ENCODE results near the gene ZSWIM5. TPM values are rescaled to one million over a fixed set of nuclear protein-coding genes. Genes with fewer than 3 reads are reported as not detected.

ZSWIM5 gene
- total RNA-seq, 1 experiment from 2014 or later, result 7.9 TPM

DNA sequence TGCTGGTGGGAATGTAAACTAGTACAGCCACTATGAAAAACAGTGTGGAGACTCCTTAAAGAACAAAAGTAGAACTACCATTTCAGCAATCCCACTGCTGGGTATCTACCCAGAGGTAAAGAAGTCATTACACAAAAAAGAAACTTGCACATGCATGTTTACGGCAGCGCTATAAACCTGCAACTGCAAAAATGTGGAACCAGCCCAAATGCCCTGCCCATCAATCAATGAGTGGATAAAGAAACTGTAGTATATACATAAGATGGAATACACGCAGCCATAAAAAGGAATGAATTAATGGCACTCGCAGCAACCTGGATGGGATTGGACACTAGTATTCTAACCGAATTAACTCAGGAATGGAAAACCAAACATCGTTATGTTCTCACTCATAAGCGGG, 51.0 kb downstream of the ZSWIM5 start:
- ATAC-seq (no peak), DNase-seq (ENCODE audit: low read depth, low spot score) (no peak)
- ChIA-PET CTCF (no interaction called here), POLR2A (no interaction called here)
- Histone ChIP-seq H3K27me3 (ENCODE audit: control insufficient read depth, insufficient read depth, low read length) (no peaks in the 10 kb centered on the region), H3K4me3 (ENCODE audit: low read depth in 2 of 2, low read length in 2 of 2) (no peak overlapping the region), H3K9me3 (ENCODE audit: control insufficient read depth, insufficient read depth, low read depth, low read length) (no peaks in the 10 kb centered on the region), H3K27ac (ENCODE audit: low read length) (no peak overlapping the region), H3K4me1 (ENCODE audit: control insufficient read depth, insufficient read depth, low read length) (no peaks in the 10 kb centered on the region), H3K36me3 (ENCODE audit: control insufficient read depth, insufficient read depth, low read length) (no peaks in the 10 kb centered on the region)
- in situ Hi-C loops (cut with HindIII; ENCODE audit: low pct_unique_long_range_greater_than_20kb, low sequenced_read_pairs) (no loop called here), intact Hi-C loops (cut with micrococcal nuclease; ENCODE audit: unreplicated experiment) (no loop called here)
- TF ChIP-seq, protein P1, sequence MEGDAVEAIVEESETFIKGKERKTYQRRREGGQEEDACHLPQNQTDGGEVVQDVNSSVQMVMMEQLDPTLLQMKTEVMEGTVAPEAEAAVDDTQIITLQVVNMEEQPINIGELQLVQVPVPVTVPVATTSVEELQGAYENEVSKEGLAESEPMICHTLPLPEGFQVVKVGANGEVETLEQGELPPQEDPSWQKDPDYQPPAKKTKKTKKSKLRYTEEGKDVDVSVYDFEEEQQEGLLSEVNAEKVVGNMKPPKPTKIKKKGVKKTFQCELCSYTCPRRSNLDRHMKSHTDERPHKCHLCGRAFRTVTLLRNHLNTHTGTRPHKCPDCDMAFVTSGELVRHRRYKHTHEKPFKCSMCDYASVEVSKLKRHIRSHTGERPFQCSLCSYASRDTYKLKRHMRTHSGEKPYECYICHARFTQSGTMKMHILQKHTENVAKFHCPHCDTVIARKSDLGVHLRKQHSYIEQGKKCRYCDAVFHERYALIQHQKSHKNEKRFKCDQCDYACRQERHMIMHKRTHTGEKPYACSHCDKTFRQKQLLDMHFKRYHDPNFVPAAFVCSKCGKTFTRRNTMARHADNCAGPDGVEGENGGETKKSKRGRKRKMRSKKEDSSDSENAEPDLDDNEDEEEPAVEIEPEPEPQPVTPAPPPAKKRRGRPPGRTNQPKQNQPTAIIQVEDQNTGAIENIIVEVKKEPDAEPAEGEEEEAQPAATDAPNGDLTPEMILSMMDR (IDR thresholded peaks at IDR 0.05), result no peak
- TF ChIP-seq, protein P2, sequence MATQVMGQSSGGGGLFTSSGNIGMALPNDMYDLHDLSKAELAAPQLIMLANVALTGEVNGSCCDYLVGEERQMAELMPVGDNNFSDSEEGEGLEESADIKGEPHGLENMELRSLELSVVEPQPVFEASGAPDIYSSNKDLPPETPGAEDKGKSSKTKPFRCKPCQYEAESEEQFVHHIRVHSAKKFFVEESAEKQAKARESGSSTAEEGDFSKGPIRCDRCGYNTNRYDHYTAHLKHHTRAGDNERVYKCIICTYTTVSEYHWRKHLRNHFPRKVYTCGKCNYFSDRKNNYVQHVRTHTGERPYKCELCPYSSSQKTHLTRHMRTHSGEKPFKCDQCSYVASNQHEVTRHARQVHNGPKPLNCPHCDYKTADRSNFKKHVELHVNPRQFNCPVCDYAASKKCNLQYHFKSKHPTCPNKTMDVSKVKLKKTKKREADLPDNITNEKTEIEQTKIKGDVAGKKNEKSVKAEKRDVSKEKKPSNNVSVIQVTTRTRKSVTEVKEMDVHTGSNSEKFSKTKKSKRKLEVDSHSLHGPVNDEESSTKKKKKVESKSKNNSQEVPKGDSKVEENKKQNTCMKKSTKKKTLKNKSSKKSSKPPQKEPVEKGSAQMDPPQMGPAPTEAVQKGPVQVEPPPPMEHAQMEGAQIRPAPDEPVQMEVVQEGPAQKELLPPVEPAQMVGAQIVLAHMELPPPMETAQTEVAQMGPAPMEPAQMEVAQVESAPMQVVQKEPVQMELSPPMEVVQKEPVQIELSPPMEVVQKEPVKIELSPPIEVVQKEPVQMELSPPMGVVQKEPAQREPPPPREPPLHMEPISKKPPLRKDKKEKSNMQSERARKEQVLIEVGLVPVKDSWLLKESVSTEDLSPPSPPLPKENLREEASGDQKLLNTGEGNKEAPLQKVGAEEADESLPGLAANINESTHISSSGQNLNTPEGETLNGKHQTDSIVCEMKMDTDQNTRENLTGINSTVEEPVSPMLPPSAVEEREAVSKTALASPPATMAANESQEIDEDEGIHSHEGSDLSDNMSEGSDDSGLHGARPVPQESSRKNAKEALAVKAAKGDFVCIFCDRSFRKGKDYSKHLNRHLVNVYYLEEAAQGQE (IDR thresholded peaks at IDR 0.05; ENCODE audit: insufficient read depth in 1 of 2, low read depth in 2 of 2, low read length in 1 of 2), result no peak
- TF ChIP-seq TCF7L2 (IDR thresholded peaks at IDR 0.05; ENCODE audit: low read depth, low read length) (no peak), POLR2AphosphoS5 (IDR thresholded peaks at IDR 0.05; ENCODE audit: low read depth, low read length) (no peak), SIN3A (IDR thresholded peaks at IDR 0.05; ENCODE audit: borderline replicate concordance, insufficient read depth, low read depth, low read length) (no peak)
- no TSS peak for BruUV-seq (replicated peaks)

GRCh38 chr1:45152126-45152525, 54.3 kb downstream of the ZSWIM5 start:
- DNase-seq (ENCODE audit: low read depth, low spot score) (no peak), ATAC-seq (no peak)
- intact Hi-C loops (cut with micrococcal nuclease; ENCODE audit: unreplicated experiment), result no loop called here
- BruUV-seq (replicated peaks), result no TSS peak
- ChIA-PET POLR2A (no interaction called here), CTCF (no interaction called here)
- no peaks in the 10 kb centered on the region for H3K27me3 ChIP-seq (ENCODE audit: control insufficient read depth, insufficient read depth, low read length)
- in situ Hi-C loops (cut with HindIII; ENCODE audit: low pct_unique_long_range_greater_than_20kb, low sequenced_read_pairs), result no loop called here
- no peaks in the 10 kb centered on the region for H3K36me3 ChIP-seq (ENCODE audit: control insufficient read depth, insufficient read depth, low read length)
- no peaks in the 10 kb centered on the region for H3K4me1 ChIP-seq (ENCODE audit: control insufficient read depth, insufficient read depth, low read length)
- no peaks in the 10 kb centered on the region for H3K9me3 ChIP-seq (ENCODE audit: control insufficient read depth, insufficient read depth, low read depth, low read length)
- TF ChIP-seq, protein P1 (IDR thresholded peaks at IDR 0.05), result no peak
- no peak for TF ChIP-seq TCF7L2 (IDR thresholded peaks at IDR 0.05; ENCODE audit: low read depth, low read length)
- TF ChIP-seq, protein P2 (IDR thresholded peaks at IDR 0.05; ENCODE audit: insufficient read depth in 1 of 2, low read depth in 2 of 2, low read length in 1 of 2), result no peak
- TF ChIP-seq SIN3A (IDR thresholded peaks at IDR 0.05; ENCODE audit: borderline replicate concordance, insufficient read depth, low read depth, low read length), result no peak
- TF ChIP-seq POLR2AphosphoS5 (IDR thresholded peaks at IDR 0.05; ENCODE audit: low read depth, low read length), result no peak
- H3K27ac ChIP-seq (ENCODE audit: low read length), result no peak overlapping the region
- H3K4me3 ChIP-seq (ENCODE audit: low read depth in 2 of 2, low read length in 2 of 2), result no peak overlapping the region
